Inferior parietal cortex (tissue), 1 donor: ENCODE measurements around the gene ABHD18.
"Not testable (repeated sequence)": the region's sequence is repeated elsewhere in the genome, so short reads cannot be mapped to it uniquely, and the experiment has no call there.

Experiments
- DNase-seq: peaks from one replicate; pipeline ENCODE4 v3.0.0-alpha.2; 2016; ENCODE audit errors: extremely low spot score

ABHD18 gene

GRCh38 chr4:127965062-127965802 lies at the start of gene ABHD18, which contains the start of gene MFSD8:
Gene ABHD18 (plus strand): TSS chr4:127965406. CDS start chr4:127982956, 17,550 bp downstream.
Gene MFSD8 (minus strand): TSS chr4:127965173. CDS start chr4:127965133, 40 bp downstream.
- DNase-seq: peak; percentile 94

- no peak for DNase-seq
Observed at GRCh38 chr4:127916512-127916911, 48.7 kb upstream of the ABHD18 start.

- no peak for DNase-seq
Observed at GRCh38 chr4:127917151-127917550, 48.1 kb upstream of the ABHD18 start.

- no peak for DNase-seq
Observed at GRCh38 chr4:127920521-127920920, 44.7 kb upstream of the ABHD18 start.

GRCh38 chr4:127922226-127922625 lies 43.0 kb upstream of the ABHD18 start:
- DNase-seq: no peak

- DNase-seq: not testable (repeated sequence)
Observed at GRCh38 chr4:127925720-127926119, 39.5 kb upstream of the ABHD18 start.

- no peak for DNase-seq
Observed at GRCh38 chr4:127930175-127930574, 35.0 kb upstream of the ABHD18 start.

GRCh38 chr4:127931836-127932235 lies 33.4 kb upstream of the ABHD18 start:
- not testable (repeated sequence) for DNase-seq

GRCh38 chr4:127936974-127937373 lies 28.2 kb upstream of the ABHD18 start:
- DNase-seq: no peak

GRCh38 chr4:127957105-127957504 lies 8.1 kb upstream of the ABHD18 start:
- DNase-seq: no peak

- DNase-seq: no peak
Observed at GRCh38 chr4:127959794-127960193, 5.4 kb upstream of the ABHD18 start.

GRCh38 chr4:127963633-127964398 lies 1.4 kb upstream of the ABHD18 start:
- not testable (repeated sequence) for DNase-seq

- DNase-seq: not testable (repeated sequence)
Observed at GRCh38 chr4:127964426-127965061, 662 bp upstream of the ABHD18 start.

GRCh38 chr4:127965803-127966175 lies 583 bp downstream of the ABHD18 start:
- peak; percentile 43 for DNase-seq

GRCh38 chr4:127967141-127967775 lies 2.1 kb downstream of the ABHD18 start:
- no peak for DNase-seq

- DNase-seq: no peak
Observed at GRCh38 chr4:127968586-127968985, 3.4 kb downstream of the ABHD18 start.

- DNase-seq: not testable (repeated sequence)
Observed at GRCh38 chr4:127970925-127971324, 5.7 kb downstream of the ABHD18 start.

- DNase-seq: no peak
Observed at GRCh38 chr4:127975121-127975770, 10.0 kb downstream of the ABHD18 start.

GRCh38 chr4:127978930-127979329 lies 13.7 kb downstream of the ABHD18 start:
- no peak for DNase-seq

GRCh38 chr4:127982445-127982844 lies 17.2 kb downstream of the ABHD18 start:
- no peak for DNase-seq

- no peak for DNase-seq
Observed at GRCh38 chr4:127985989-127986388, 20.8 kb downstream of the ABHD18 start.
